ENCODE results near the gene SLC24A4. TPM values are rescaled to one million over a fixed set of nuclear protein-coding genes. Genes with fewer than 3 reads are reported as not detected.

The SLC24A4 gene
- polyA plus RNA-seq, 4 donors: 0.11 to 0.81 (median 0.25) TPM

DNA sequence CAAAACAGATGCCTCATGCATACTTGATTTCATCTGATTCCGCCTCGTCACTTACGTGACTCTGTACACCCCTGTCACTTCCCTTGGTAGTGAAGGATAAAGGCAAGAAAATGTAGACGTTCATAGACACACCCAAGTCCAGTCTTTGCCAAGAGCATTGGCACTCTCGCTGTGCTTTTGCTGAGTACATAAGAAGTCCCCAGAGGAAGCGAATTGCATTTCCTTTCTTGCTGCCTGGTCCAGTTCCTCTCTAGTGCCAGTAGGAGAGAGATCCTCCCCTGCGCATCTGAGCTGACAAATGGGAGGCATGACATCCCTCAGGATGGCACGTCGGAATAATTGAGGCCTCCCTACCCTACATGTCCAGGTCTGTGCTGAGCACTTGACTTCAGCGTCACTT lies 169.3 kb downstream of the SLC24A4 start:
- DNase-seq (ENCODE audit: low read depth in 4 of 4, low spot score in 3 of 4): no peak

DNA sequence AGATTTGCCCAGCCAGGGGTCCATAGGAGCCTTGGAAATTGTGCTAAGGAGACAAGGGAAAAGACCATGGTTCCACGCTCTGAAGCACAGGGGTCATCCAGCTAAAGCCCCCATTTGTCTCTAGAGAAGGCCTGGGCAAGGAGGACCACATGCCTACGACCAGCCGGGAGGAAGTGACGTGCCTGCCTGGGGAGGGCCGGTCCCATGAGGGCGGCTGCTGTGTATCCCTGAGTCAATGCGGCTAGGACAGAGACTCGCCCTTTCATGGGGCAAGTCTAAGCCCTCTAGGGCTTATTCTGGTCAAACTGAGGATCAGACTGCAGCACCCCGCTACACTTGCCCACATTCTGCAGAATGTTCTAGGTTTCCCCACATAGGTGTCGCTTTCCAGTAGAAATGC lies 170.1 kb downstream of the SLC24A4 start:
- no peak for DNase-seq (ENCODE audit: low read depth in 4 of 4, low spot score in 3 of 4)

DNA sequence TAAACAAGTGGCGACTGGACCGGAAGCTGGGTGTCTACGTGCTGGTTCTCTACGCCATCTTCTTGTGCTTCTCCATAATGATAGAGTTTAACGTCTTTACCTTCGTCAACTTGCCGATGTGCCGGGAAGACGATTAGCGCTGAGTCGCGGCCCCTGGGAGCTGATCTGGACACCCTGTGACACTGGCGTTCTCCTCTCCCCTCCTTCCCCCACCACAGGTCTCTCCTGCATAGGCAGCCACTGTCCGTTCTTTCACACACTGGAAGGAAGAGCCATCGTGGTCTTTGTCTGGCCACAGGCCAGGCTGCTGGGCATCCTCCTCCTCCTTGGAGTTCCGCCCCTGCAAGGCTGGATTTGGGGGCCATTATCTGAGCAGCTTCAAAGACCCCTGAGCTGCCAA lies 170.5 kb downstream of the SLC24A4 start:
- DNase-seq (ENCODE audit: low read depth in 4 of 4, low spot score in 3 of 4): no peak

DNA sequence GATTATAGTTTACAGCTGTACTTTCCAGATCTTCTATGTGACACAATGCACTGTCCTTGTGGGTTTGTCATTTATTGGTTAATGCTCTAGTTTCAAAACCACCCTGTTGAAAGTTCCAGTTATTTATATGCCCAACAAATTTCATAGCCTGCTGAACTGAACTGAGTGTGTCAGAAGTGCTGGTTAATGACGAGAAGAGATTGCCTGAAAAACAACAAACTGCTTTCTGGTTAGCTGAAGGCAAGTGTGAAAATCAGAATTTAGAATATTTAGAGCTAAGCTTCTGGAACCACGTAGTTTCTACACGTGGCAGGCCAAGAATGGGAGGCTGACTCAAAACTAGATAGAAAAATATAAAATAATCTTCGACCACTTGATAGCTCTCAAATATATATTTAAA lies 171.5 kb downstream of the SLC24A4 start:
- DNase-seq (ENCODE audit: low read depth in 4 of 4, low spot score in 3 of 4): no peak

DNA sequence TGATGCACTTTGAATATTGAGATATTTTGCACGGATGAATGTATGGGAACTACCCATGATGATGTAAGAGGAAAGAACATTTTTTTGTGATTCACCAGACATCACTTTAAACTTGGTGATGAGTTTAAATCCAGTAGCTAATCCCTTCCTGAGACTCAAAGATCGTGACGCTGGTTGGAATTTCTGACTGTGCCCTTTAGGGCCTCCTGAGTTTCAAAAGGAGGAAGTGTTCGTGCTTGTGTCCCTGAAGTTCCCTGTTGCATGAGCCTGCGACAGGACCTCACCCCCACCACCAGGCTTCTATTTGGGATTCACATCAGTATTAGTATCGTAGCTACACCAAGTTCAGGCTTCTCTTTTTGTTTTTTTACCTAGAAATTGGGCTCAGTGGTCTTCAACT lies 172.1 kb downstream of the SLC24A4 start:
- no peak for DNase-seq (ENCODE audit: low read depth in 4 of 4, low spot score in 3 of 4)

DNA sequence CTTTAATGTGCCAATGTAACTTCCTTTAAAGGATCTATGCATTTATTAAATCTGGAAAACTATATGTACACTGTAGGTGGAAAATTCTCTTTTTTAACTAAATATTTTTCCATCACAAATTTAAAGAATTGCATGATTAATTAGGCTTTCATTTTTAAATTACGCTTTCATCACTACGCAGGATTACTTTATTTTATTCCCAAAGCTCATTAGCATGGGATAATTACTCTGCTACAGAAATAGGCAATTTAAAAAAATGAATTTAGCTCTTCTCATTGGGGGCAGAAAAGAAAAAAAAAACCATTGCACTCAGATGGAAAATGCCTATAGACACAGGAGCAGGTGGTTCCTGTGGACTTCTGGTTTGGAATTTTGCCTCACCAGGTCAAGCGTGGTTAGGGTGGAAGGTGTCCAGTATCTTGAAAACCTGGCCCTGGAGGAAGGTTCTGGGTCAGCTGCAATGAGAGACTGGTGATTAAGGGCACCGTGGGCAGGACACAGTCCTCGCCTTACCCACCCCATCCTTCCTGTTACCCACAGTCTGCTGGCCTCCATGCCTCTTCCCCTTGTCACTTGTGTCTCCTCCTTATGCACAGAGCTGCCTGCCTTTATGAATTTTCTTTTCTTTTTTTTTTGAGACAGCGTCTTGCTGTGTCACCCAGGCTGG lies 173.4 kb downstream of the SLC24A4 start:
- DNase-seq (ENCODE audit: low read depth in 4 of 4, low spot score in 3 of 4): no peak

DNA sequence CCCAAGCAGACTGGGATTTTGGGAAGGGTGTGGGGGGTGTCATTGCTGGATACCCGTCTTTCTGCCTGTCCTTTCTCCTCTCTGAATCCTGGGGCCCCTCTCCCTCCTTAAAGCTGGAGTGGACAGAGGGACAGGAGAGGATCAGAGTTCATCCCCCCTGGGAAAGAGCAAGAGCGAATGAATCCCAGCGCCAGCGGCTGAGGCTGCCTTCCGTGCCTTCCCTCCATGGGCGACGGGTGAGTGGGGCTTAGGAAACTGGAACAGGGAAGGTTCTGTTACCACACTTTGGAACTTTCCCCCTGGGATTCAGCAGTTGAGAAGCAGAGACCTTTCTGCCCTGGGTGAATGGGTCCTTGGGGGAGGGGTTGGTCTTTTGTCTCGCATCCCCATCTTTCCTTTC lies 174.4 kb downstream of the SLC24A4 start:
- no peak for DNase-seq (ENCODE audit: low read depth in 4 of 4, low spot score in 3 of 4)

DNA sequence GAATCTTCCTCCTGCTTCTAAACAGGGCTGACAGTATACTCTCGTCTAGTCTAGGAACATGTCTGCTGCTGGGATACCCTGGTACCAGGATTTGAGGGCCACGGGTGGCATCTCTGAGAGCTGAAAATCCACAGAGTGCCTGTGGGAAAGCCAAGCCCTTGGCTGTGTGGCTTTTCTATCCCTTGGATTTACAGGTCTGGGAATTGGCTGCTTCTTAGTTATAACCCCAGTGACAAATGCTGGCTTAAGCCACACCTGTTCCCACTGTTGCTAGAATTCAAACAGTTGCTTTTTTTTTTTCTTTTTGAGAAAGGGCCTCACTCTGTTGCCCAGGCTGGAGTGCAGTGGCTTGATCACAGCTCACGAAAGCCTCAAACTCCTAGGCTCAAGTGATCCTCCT lies 176.3 kb downstream of the SLC24A4 start:
- no peak for DNase-seq (ENCODE audit: low read depth in 4 of 4, low spot score in 3 of 4)

DNA sequence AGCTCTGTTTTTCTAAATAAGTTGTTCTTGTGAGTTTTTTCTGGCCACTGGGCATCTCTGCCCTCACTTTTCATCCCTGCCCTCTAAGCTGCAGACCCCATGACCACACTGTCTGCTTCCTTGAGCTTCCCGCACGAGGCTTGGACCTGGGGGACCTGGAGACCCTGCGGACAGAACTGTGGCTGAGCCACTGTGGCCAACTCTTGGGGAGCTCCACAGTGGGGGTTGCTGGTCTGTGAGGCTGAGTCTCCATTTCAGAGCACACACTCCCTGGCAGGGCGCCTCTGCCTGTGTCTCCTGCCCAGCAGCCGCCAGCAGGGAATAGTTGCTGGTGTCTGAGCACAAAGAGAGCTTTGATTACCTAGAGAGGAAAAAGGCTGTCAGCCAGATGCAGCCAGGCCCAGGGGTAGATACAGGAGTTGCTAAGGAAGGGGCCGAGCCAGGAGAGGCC lies 177.6 kb downstream of the SLC24A4 start:
- DNase-seq (ENCODE audit: low read depth in 4 of 4, low spot score in 3 of 4): no peak

DNA sequence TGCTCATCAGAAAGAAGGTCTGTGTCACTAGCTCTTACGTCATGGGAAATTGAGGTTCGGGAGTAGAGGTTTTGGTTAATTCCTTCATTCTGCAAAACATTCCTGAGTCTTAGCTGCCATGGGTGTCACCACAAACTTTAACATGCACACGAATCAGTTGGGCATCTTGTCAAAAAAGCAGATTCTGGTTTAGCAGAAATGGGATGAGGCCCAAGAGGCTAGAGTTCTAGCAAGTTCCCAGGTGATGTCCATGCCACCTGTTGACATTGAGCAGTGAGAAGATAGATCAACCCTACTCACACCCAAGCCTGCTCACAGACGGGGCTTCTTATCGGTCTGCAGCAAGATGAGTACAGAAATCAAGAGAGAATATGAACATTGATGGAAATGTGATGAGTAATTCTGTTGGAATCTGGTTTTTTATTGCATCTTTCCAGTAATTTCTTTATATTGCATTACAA lies 179.0 kb downstream of the SLC24A4 start:
- DNase-seq (ENCODE audit: low read depth in 4 of 4, low spot score in 3 of 4): no peak

DNA sequence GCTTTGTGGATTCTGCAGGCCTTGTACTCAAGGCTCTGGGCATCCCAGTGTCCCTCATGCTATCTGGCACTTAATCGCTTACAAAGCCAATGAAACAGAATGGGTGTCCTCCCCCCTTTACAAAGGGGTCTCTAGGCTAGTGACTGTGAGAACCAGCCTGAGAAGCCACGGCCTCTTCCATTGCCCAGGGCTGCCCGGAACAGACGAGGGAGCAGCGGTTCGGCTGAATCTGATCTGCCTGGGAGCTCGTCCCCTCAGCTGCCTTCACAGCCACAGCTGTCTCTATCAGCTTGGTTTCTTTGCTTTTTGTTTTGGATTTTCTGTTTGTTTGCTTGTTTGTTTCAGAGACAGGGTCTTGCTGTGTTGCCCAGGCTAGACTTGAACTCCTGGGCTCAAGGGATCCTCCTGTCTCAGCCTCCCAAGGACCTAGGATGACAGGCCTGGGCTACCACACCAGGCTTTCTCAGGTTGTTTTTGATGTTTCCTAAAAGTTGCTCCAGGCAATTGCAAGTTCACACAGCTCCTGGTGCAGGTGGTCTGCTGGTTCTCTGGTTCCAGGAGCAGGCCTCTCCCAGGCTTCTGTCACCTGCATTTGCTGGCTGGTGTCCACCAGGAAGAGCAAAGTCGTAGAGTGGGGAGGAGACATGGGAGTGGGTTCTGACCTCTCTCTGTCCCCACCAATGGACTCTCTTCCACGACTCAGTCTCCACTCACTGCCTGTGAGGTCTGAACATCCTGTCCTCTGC lies 179.7 kb downstream of the SLC24A4 start:
- no peak for DNase-seq (ENCODE audit: low read depth in 4 of 4, low spot score in 3 of 4)

DNA sequence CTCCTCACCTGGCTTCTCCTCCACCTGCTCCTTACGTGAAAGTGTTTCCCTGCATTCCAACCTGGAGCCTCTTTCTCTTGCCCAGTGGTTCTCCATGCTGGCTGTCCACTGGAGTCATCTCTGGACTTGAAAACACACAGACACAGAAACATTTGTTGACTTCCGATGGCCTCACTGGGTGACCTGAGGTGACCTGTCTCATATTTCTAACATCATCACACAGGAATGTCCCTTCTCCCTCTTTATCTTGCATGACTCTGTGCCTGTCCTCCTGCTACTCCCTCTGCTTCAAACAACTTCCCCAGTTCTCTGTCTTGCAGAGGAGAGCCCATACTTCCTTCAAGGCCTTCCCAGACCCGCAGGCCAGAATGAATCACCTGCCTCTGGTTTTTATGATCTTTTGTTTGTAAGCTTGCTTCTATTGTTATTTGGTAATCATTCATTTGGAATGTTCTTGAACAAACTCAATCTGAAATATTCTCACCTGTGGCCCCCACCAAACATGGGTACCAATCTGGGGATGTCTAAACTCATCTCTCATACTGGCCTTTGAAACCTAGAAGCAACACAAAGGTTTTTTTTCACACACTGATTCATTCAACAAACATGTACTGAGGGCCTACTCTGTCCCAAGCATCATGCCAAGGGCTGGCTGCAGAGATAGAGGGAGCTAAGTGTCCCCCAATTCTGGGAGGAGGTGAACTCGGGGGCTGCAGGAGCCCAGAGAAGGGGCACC lies 181.0 kb downstream of the SLC24A4 start:
- no peak for DNase-seq (ENCODE audit: low read depth in 4 of 4, low spot score in 3 of 4)

DNA sequence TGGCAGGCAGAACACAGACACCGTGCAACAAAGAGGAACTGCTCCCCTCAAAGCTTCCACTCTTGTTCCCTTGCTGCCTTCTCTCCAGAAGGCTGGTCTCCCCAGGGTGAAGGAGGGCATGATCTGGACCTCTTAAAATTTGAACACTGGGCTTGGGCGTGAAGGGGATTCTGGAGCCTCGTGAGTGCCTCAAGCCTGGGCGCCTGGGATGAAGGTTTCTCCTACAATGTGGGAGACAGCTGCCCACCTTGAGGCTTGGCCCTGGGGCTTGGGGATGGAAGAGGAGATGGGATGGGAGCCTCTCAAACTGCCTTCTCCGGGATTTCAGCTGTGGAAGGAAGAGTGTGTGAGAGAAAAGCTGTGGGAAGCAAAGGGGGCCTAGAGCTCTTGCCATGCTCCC lies 182.9 kb downstream of the SLC24A4 start:
- no peak for DNase-seq (ENCODE audit: low read depth in 4 of 4, low spot score in 3 of 4)

DNA sequence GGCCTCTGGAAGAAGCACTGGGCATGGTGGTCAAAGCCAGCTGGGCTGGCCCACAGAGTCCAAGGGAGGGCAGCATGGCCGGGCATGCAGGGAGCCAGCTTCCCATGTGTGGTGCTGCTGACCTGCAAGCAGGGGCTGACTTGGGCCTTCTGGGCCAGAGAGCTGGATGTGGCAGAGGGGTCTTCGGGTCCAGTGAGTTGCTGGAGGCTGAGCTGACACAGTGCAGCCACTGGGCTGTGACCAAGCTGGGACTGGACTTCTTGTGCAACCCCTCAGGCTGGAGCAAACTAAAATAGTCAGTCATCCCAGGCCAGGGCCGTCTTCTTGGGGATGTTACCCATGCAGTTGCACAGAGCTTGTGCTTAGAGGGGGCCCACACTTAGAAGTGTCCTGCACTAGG lies 183.3 kb downstream of the SLC24A4 start:
- no peak for DNase-seq (ENCODE audit: low read depth in 4 of 4, low spot score in 3 of 4)

DNA sequence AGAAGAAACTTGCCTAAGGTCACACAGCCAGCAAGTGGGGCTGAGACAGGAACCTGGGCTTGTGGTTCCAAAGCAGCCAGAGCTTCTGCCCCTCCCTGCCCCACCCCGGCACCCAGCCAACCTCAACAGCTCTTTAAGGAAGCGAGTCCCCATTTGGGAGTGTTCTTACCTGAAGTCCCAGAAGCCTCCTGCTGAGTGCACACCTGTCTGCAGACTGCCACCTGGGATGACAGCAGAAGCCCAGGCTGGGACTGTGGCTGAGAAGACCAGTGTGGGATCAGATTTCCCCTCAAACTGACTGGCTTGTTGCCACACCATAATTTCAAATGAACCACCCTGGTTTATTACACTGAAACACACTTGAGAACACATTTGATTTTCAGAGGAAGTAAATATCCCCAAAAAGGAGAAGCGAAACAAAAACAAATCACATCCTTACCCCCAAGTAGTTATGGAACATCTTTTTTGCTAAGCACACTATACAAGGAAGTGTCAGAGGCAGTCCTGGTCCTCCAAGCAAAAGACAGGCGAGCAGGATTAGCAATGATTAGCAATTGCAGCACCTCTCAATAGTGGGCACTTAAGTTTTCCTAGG lies 184.3 kb downstream of the SLC24A4 start:
- no peak for DNase-seq (ENCODE audit: low read depth in 4 of 4, low spot score in 3 of 4)

DNA sequence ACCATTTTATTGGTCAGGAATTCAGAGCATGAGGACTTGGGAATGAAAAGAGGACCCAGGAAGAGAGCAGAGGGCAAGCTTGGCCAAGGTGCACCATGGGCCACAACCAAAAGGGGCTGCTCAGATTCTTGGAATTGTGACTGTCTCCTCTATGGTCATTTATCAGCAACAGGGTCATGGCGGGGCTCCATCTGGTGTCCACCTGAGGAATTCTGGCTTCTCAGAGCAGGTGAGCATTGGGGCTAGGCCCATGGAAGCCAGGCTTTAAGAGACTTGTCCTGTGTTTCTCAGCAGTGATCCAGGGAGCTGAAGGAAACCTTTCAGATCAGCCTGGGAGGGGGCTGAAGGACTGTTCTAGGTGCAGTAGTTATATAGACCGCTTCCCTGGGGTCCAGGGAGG lies 188.0 kb downstream of the SLC24A4 start:
- no peak for DNase-seq (ENCODE audit: low read depth in 4 of 4, low spot score in 3 of 4)

DNA sequence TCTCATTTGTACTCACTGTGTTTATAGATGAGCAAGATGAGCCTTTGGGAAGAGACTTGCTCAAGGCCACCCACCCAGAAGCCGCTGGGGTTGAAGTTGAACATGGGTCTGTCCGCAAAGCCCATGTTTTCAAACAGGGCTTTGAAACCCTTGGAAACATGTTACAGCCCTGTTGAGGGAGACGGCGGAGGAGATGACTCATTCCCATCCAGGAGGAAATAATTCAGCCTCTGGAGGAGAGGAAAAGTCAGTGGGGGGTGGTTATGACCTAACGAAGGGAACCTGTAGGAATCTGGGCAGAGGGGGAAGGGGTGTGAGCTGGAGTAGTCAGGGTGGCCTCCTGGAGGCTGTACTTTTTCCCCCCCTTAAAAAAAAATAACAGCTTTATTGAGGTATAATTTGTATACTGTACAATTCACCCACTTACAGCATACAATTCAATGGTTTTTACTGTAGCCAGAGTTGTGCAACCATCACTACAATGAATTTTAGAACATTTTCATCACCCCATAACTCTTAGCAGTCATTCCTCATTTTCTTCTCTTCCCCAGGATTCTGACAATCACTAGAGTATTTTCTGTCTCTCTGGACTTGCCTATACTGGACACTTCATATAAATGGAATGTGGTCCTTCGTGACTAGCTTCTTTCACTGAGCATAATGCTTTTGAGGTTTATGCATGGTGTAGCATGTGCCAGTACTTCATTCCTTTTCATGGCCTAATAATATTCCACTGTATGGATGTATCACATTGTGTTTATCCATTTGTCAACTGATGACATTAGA lies 188.7 kb downstream of the SLC24A4 start:
- no peak for DNase-seq (ENCODE audit: low read depth in 4 of 4, low spot score in 3 of 4)

DNA sequence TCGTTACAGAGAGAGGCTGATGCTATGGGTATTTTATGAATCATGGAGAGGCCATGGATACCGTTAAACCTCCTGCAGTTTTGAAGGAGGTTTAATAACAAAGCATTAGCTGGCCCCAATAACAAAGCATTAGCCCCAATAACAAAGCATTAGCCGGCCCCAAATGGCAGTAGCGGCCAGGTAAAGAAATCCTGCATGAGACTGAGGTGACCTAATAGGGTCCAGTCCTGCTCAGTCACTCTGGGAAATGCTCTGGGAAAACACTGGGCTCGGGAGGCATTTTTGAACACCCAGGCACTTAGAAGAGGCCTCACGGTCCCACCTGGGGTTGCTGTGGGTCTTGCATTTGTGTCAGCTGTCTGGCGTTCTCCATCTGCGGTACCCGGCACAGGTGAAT lies 189.8 kb downstream of the SLC24A4 start:
- DNase-seq (ENCODE audit: low read depth in 4 of 4, low spot score in 3 of 4): no peak

DNA sequence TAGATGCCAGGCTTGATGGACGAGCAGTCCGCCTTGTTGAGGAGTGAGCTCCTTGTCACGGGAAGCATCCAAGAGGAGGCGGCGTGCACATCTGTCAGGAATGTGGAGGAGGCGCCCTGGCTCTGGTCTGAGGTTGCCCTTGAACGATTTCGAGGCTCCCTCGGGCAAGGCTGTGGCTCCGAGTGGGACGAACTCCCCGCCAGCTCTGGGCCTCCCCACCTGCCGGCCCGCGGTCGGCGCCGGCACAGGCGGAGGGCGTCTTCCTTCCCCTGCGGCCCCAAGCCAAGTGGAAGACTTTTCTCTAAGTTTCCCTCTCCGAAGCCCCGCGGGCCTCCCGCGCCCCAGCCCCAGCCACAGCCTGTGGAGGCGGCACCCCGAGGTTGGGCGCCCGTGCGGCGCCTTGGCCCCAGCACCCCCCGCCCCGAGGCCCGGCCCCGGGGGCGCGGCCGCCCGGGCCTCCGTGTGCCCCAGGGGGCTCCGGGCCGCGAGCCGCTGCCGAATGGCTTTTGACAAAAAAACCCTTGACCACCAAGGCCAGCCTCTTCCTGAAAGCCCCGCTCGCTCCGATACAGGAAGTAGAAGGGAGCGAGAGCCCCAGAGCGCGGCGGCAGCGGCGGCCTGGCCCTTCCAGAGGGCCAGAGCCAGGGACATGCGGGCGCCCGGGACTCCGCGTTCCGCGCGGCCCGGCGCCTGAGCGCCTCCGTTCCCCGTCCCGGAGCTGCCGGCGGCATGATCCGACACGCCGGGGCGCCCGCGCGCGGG lies 190.4 kb downstream of the SLC24A4 start, which contains the start of gene RIN3:
Gene RIN3 (plus strand): TSS at position 578 of the 762 bp plus-strand sequence. CDS start 152 bp downstream, at position 730.
- peak in 1 of 4 donors; percentile 12 for DNase-seq (ENCODE audit: low read depth in 4 of 4, low spot score in 3 of 4)
